NCI-H226 (cell line): Measurements from ENCODE around the gene TOP1.
"Not testable (repeated sequence)": the region's sequence is repeated elsewhere in the genome, so short reads cannot be mapped to it uniquely, and the experiment has no call there.

Experiments used
- DNase-seq: peaks from one replicate; pipeline ENCODE4 v3.0.0-alpha.2; 2015

The TOP1 gene

DNA sequence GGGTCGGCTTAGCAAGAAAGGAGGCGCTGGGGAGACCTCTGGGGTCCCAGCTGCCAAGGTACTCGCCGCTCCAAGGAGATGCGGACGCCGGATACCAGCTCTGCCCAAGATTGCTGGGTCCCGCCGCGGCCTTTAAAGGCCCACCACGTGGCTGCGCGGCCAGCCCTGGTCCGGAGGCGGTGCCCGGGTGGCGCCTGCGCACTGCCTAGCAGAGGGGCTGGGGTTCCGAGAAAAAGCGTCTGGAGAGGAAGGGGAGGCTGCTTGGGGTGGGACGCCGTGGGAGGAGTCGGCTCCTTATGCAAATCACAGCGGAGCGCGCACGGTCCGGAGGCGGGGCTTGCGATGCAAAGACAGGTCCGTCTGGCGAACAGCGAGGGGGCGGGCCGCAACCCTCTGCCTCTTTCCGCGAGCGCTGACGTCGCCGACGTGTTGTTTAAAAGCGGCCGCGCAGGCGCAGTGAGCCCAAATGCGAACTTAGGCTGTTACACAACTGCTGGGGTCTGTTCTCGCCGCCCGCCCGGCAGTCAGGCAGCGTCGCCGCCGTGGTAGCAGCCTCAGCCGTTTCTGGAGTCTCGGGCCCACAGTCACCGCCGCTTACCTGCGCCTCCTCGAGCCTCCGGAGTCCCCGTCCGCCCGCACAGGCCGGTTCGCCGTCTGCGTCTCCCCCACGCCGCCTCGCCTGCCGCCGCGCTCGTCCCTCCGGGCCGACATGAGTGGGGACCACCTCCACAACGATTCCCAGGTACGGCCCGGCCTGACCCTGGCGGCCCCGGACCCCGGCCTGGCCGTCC is at the start of gene TOP1:
Gene TOP1, plus strand, starts transcription at position 464 of the 791 bp plus-strand sequence. Its CDS starts 246 bp downstream, at position 710.
- peak; percentile 98 for DNase-seq

DNA sequence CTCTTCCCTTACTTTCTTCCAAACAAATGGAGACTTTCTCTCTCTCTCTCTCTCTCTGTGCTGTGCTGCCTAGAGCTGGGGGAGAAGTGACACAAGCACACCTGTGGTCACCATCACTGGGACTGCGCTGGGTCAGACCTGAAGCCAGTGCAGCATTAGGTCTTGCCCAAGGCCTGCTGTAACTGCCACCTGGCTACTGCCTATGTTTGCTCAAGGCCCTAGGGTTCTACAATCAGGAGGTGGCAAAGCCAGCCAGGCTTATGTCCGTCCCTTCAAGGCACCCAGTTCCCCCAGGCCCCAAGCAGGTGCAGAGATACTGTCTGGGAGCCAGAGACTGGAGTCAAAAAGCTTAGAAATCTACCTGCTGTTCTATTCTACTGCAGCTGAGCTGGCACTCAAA is 49.4 kb upstream of the TOP1 start:
- DNase-seq: no peak

DNA sequence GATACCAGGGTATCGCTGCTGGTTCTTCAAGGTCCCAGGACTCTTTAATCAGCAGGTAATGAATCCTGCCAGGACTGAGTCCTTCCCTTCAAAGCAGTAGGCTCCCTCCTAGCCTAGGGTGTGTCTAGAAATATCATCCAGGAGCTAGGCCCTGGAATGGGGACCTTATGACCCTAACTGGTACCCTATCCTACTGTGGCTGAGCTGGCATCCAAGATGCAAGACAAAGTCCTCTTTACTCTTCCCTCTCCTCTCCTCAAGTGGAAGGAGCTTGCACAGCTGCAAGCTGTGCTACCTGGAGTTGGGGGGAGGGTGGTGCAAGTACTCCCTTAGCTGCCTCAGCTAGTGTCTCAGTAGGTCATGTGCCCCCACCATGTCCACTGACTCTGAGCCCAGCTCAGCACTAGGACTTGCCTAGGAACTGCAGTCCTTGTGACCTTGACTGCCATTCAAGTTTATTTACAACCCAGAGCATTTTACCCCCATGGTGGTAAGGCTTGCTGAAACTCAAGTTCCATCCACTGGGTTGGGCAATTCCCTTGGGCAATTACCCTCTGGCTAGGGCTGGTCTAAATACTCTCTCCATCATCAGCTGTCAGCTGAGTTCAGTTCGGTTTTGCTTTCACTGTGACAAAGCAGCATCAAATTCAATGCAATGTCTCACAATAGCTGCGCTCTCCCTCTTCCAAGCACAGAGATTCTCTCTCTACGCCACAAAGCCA is 48.4 kb upstream of the TOP1 start:
- DNase-seq: no peak

DNA sequence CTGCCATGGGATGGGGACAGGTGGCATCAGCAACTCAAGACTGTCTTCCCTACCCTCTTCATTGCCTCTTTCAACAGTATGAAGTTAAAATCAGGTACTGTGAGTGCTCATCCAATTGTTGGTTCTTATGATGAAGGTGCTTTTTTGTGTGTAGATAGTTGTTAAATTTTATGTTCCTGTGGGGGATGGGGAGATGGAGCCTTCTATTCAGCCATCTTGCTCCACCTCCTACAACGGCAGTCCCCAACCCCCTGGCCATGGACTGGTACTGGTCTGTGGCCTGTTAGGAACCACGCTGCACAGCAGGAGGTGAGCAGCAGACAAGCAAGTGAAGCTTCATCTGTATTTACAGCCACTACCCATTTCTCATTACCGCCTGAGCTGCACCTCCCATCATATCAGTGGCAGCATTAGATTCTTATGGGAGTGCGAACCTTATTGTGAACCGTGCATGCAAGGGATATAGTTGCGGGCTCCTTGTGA is 47.8 kb upstream of the TOP1 start:
- DNase-seq: no peak

DNA sequence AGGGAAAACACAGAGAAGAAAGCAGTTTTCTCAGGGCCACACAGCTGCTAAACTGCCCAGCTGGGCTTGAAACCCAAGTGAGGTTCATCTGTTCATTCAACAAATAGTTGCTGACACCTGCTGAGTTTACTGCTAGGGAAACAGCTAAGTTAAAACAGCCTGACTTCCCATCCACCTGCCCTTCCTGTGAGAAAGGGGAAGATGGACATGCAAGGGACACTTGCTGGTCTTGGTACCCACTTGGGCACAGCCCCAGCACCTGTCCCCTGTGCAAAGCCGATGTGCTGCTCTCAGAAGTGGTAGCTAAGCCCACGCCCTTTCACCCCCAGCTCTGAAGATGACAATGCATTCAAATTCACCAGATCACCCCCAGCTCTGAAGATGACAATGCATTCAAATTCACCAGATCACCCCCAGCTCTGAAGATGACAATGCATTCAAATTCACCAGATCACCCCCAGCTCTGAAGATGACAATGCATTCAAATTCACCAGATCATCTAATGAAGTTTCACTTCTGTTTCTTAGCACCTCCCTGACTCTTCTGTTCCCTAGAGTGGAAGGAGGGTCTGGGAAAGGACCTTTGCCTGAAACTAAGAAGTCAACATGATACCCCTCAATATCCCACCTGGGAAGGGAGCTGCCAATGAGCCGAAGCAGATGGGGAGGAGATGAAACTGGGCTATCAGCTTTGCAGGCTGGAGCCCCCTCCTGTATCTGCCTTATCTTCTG is 46.0 kb upstream of the TOP1 start:
- no peak for DNase-seq

DNA sequence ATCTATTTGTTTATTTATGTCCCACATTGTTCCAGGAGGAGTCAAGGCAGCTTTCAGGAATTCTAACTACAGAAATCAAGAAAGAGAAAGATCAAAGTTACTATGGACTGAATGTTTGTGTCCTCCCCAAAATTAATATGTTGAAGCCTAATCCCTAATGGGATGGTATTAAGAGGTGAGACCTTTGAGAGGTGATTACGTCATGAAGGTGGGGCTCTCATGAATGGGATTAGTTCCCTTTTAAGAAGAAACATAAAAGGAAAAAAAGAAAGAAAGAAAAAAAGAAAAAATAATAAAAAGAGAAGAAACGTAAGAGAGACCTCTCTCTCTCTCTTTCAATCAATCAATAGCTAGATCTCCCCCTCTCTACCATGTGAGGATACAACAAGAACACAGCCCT is 44.7 kb upstream of the TOP1 start:
- no peak for DNase-seq

DNA sequence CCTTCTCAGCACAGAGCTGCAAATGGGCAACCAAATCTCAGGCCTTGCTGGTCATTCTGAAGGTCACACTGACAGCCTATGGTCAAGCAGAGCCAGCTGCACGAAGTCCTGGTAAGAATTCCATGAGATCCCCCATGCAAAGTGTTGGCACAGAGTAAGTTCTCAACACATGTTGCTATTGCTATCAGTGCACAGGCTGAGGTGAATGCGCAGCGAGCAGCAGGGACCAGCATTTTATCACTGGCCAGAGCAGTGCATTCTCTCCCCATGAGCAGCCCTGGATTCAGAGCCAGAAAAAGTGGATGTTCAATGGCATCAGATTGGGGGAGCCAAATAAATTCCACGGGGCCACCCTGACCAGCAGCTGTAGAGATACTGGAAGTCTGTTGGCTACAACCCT is 44.1 kb upstream of the TOP1 start:
- DNase-seq: no peak

DNA sequence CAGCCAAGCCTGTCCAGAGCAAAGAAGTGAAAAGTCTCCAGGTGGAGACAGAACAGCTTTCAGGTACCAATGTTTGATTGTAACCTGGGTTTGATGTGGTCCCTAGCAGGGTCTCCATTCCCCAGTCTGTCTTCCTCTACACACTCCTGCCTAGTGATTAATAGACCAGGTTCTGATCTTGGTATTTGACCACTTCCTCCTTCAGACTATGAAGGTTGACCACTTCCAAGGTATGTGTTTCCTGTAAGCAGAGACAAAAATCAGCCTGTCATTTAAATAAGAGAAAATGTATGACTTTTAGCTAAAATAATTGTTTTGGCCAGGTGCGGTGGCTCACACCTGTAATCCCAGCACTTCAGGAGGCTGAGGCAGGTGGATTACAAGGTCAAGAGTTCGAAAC is 41.8 kb upstream of the TOP1 start:
- no peak for DNase-seq

DNA sequence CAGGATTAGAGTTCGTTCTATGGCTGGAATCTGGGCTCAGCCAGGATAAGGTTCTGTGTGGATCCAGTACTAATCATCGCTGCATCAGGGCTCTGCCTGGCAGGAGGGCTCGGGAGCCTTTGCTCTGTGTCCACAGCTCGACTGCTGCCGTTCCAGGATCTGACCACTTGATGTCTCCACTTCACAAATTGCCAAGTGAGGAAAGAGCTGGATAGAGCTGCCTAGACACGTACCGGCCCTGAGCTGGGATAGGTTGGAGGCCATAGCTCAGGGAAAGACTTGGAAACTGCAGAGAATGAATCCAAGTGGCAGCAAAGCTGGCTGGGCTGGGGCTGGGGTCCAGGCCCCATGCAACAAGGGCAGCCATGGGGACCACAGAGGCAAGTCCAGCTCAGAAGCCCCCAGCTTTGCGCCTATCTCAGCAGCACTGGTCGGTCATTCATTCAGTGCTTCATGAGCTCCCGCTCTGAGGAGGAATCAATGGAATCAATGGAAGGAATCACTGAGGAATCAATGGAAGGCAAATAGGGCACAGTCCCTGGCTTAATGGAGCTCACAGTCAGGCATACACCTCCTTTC is 38.0 kb upstream of the TOP1 start:
- DNase-seq: peak; percentile 79

DNA sequence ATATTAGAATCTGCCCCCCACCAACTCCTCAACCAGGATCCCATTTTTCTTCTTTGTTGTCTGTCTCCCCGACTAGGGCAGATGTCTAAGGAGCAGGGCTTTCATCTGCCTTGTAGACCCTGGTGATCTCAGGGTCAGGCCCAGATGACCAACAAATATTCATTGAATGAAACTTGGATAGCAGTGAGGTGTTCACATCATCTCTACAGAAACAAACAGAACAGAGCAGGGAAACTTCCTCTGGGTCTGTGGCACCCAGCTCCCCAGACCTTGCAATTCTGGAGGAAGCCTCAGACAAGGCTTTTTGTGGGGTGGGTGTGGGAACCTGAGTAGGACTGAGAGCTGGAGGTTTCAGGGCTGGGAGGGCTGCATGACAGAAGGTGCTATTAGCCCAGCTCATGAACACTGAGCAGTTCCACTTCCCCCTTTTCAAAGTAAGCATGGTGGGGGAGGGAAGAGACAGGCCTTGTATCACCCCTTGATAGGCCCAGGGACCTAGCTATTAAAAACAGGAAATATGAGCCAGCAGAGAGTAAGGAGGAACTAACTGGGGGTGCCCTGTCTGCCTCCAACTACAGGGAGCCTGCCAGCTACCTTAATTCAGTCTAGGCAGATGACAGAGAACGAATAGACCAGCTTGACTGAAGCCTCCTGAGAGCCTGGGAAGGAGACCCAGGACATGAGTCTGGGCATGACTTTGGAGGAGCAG is 37.3 kb upstream of the TOP1 start:
- peak; percentile 23 for DNase-seq

DNA sequence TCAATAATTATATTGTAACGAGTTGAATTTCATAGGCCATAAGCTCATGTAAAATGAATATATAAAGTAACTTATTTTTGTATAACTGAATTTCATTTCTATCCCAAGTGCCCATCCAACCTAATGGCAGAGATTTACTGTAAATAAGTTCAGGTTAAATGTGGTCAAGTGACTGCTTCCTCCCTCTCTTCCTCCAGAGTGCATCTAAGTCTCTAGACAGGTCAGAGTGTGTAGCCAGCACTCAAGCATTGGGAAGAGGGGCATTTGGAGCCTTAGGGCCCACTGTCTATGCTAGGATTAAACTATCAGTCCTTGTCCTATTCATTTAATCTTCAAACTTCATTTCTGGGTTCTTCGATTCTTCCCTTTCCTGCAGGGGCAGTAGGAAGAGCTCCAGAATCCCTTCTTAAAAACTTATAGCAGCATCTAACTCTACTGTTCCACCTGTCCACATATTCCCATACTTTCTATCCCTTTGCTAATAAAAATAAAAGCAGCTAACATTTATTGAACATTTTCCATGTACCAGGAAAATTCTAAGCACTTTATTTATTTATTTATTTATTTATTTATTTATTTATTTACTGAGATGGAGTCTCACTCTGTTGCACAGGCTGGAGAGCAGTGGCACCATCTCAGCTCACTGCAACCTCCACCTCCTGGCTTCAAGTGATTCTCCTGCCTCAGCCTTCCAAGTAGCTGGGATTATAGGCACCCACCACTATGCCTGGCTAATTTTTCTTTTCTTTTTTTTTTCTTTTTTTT is 36.1 kb upstream of the TOP1 start:
- no peak for DNase-seq

DNA sequence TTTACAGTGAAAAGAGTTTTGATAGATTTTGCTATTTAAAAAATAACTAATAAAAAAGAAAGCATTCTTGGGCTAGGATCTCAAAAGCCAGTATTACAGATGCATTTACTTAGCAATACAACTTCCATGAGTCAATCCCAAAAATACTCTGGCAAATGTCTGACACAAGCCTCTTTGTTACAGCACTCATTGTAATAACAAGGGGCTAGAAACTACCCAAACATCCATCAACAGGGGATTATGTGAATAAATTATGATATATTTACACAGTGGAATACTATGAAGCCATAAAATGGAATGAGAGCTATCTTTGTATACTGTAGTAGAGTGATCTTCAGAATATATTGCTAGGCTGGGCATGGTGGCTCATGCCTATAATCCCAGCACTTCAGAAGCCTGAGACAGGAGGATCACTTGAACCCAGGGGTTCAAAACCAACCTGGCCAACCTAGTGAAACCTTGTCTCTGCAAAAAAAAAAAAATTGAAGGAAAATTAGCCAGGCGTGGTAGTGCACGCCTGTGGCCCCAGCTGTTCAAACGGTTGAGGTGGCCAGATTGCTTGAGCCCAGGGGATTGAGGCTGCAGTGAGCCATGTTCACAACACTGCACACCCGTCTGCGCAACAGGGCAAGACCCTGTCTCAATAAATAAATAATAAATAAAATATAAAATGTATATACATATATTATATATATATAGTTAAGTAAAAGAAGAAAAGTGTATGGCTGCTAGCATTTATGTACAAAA is 34.7 kb upstream of the TOP1 start:
- no peak for DNase-seq

DNA sequence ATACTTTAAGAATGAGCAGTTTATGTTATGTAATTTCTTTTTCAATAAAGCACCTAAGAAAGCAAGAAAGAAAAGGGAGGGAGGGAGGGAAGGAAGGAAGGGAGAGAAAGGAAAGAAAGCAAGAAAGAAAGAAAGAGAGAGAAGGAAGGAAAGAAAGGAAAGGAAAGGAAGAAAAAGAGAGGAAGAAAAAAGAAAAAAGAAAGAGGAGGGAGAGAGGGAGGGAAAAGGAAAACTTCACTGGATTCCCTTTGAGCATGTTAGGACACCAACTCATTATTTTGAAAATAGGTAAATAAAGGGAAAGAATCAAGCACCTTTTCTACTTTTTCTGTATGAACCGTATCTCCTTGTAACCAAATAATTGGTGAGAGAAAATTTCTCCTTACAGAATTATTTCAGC is 32.3 kb upstream of the TOP1 start:
- no peak for DNase-seq

DNA sequence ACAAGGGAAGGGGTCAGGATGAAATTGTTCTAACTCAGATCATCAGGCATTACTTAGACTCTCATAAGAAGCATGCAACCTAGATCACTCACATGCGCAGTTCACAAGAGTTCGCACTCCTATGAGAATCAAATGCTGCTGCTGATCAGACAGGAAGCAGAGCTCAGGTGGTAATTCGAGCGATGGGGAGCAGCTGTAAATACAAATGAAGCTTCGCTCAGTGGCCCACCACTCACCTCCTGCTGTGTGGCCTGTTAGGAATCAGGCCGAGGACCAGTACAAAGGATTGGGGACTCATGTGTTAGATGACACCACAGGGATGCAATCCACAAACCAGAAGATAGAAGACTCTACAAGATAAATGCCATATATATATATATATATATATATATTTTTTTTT is 31.5 kb upstream of the TOP1 start:
- no peak for DNase-seq

DNA sequence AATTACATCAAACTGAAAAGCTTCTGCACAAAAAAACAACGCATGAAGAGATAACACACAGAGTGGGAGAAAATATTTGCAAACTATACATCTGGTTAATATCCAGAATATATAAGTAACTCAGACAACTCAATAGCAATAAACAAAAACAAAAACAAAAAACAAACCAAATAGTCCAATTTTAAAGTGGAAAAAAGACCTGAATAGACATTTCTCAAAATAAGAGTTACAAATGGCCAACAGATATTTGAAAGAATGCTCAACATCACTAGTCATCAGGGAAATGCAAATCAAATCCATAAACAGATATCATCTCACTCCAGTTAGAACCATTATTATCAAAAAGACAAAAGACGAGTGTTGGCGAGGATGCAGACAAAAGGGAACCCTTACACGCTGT is 28.8 kb upstream of the TOP1 start:
- DNase-seq: no peak

DNA sequence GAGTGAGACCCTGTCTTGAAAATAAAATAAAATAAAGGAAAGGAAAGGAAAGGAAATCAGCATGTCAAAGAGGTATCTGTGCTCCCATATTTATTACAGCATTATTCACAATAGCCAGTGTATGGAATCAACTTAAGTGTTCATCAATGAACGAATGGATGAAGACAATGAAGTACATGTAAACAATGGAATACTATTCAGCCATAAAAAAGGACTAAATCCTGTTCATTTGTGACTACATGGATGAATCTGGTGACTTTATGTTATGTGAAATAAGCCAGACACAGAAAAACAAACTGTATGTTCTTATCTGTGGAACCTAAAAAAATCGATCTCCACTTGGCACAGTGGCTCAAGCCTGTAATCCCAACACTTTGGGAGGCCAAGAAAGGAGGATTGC is 28.0 kb upstream of the TOP1 start:
- DNase-seq: no peak

DNA sequence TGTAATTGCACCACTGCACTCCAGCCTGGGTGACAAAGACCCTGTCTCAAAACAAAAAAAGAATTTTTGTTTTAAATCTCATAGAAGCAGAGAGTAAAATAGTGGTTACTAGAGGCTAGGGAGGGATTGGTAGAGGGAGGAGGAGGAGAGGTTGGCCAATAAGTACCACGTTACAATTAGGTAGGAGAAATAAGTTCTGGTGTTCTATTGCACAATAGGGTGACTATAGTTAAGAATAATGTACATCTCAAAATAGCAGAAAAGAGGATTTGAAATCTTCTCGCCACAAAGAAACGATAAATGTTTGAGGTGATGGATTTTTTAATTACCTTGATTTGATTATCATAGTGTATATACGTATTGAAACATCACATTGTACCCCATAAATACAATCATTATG is 27.1 kb upstream of the TOP1 start:
- no peak for DNase-seq

DNA sequence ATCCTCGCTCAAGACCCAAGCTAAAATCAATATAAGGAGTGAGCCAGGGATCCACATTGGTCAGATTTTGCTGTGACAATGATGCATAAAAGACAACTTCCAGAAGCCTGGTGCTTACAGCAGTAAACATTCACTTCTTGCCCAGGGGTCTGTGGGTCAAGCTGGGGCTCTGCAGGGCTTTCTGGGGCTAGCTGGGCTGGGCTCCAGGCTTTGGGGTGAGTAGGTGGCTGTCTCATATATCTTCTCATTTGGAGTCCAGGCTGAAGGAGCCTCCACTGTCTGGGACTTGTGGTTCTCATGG is 25.8 kb upstream of the TOP1 start:
- no peak for DNase-seq

DNA sequence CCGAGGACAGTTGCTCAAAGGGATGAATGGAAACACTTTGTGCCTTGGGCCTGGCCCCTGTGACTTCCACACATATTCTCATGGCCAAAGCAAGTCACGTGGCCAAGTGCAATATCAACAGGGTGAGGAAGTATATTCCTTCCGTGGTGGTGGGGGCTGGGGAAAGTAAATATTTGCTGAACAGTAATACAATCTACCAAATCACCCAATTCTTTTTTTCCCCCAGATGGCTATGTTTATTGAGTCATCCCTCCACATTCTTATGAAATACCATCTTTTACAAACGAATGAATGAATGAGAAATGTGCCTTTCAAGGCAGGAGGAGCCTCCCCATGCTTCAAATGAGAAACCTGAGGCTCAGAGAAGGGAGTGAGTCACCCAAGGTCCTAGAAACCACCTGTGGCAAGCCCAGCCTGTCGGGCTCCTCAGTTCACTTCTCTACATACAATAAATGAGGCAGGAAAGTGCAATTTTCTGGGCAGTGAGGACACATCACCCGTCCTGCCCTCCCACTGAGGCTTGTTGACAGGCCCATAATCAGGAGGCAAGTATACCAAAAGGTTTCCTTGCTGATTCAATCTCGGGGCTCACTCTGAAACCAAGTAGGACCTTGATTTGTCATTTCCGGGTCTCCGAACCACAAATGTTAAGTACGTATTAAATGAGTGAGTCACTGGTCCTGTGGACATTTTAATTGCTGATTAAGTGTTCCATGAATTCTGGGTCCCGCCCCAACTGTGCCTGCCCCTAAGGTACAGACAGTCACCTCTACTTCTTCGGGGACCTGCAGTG is 25.3 kb upstream of the TOP1 start:
- peak; percentile 97 for DNase-seq

DNA sequence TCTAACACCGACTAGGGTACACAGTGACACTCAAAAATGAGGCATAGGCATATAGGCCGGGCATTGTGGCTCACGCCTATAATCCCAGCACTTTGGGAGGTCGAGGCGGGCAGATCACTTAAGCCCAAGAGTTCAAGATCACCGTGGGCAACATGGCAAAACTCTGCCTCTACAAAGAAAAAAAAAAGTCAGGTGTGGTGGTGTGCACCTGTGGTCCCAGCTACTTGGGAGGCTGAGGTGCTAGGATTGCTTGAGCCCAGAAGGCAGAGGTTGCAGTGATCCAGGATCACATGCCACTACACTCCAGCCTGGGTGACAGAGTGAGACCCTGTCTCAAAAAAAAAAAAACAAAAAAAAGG is 24.7 kb upstream of the TOP1 start:
- not testable (repeated sequence) for DNase-seq
